ENCODE data around the gene FADS1.

The FADS1 gene

DNA sequence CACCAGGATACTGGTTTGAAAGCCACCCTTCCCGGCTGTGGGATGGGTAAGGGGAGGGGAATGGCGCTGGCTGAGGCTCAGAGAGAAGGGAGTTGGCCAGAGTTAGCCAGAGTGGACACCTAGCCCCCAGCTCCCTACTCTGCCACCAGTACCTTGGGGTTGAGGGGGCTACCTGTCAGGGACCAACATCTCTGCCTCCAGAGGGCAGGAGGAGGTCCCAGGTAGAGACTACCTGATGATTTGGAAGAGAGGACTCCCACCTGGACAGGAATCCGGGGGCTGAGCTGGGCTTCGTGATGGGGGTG lies 60.7 kb downstream of the FADS1 start:
- DNase-seq: no peak

DNA sequence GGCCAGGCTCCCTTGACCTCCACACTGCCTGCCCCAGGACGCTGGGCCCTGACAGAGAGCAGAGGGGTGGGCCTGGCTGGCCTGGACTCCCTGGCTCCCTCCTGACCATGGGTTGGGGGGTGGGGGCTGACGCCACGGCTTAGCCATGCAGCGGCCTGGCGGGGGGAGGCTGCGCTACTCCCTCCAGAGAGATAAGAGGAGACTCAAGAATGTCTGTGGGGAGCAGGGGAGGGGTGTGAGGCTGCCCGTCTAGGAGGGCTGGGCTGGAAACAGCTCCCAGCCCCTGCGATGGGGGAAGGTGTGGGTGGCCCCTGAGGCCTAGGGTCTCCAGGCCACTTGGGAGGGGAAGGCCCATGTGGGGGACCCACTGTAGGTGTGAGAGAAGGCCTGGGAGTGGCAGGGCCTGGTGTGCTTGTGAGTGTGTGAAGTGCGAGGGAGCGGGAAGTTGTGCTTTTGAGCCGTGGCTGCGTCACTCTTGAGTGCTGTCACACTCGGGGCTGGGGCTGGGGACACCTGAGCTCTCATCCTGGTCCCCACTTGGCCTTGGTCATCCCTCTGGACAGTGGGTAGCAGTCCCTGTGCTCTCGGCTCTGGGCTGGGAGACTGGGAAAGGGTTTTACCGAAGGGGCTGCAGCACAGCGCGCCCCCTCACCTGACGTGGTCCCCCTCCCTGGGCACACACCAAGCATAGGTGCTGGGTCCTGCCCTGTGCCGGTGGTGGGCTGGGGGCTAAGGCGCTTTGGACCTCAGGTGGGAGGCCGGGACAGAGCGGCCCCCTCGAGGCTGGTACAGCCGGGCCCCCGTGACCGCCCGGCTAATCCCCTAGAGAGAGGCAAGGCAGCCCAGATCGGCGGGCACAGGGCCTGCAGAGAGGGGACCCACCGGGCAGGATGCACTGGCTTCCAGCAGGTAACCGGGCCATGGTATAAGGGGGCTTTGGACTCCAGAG lies 62.0 kb downstream of the FADS1 start:
- no peak for DNase-seq

DNA sequence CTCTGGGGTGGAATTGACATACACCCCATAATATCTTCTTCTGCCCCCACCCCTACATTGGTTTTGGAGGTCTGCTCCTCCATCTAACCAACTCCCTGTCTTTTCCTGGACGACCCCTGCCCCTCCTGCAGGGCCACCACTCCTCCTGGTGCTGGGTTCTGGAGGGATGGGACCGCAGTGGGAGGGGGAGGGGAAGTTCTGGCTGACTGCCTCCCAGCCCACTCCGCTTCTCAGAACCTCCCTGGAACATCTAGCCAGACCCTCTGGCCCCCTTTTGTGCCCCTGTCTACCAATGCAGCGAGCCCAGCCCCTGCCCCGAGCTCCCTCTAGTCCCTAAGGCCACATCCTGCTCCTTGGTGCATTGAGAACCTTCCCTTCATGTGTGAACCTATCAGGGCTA lies 63.1 kb downstream of the FADS1 start:
- no peak for DNase-seq

DNA sequence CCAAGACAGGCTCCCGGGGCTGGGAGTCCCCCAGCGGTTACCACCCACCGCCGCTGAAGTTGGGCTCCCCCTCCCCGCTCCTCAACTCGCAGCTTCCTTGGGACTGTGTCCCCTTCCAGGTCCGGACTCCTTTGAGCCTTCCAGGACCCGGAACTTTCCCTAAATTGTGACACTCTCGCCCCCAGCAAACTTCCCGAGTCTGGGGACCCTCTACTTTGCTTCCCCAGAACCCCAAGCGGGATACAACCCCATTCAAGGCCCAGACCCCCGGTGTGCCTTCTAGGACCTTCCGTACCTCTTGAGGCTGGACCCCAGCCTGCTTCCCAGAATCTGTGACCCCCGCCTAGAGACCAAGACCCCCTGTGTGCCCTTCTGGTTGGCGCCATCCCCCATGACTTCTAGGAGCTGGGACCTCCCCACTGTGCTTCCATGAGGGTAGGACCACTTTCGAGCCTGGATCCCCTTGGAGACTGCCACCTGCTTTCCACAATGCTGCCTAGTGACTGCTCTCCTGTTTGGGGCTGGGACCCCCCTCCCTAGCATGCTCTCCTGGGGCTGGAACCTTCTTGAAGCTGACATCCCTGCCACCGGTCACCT lies 63.8 kb downstream of the FADS1 start:
- no peak for DNase-seq

DNA sequence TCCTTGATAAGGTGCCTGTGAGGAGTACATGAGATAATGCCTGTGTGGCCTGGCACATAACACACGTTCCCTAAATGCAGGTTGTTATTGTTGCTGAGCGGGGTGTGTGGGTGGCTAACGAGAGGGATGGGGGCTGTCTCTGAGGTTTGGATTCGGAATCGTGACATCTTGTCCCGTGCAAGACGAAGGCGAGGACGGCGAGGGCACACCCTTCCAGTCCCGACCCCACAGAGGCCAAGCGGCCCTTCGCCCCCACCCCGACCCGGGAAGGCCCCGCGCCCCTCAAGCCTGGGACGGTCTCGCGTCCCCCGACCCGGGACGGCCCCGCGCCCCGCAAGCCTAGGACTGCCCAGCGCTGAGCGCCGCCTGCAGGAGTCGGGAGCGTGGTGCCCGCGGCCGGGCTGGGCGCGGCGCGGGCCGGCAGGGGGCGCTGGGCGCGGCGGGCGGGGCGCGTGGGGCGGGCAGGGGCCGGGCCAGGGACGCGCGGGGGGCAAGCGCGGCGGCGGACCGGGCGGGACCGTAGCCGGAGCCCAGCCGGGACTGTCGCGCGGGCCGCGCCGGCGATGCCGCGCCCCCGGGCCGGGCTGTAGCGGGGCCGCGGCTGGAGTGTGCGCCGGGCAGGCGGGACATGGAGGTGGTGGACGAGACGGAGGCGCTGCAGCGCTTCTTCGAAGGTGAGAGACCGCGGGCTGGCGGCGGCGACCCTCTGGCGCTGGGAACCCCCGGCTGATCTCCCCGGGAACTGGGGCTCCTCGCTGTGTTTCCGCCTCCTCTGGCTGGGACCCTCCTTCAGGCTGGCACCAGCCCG lies 64.5 kb downstream of the FADS1 start, which contains the start of gene MYRF:
TSS of gene MYRF (plus strand) at position 520 of the 808 bp plus-strand sequence. CDS start at position 629, 109 bp downstream.
- DNase-seq: peak; percentile 32

DNA sequence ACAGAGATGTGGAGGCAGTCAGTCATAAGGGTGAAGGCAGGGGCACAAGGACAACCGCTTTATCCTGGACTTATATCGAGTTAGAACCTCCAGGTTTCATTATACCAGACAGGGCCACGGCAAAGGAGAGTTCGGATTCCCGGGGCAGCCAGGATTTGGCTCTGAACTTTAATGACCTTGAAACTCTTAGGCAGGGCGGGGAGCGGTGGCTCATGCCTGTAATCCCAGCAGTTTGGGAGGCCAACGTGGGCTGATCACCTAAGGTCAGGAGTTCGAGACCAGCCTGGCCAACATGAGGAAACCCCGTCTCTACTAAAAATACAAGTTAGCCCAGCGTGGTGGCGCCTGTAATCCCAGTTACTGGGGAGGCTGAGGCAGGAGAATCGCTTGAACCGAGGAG lies 65.4 kb downstream of the FADS1 start:
- DNase-seq: no peak

DNA sequence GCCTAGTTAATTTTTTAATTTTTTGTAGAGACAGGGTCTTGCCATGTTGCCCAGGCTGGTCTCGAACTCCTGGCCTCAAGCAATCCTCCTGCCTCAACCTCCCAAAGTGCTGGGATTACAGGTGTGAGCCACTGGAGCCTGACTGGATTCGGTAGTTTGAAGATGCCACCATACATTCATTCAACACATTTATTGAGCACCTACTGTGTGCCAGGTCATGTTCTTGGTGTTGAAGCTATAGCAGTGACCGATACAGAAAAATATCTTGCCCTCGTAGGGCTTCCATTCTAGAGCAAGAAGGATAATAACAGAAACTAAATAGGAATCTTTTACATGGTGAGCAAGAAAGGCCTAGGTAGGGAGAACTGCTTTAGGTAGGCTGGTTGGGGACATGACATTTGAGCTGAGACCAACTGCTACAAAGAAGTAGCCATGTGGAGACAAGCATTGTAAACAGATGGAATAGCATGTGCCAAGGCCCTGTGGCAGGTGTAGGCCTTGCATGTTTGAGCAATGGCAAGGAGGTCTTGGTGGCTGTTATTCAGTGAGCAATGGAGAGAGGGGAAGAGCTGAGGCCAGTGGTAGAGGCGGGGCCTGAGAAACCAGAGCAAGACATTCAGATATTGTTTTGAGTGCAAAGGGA lies 66.1 kb downstream of the FADS1 start:
- no peak for DNase-seq
